Embryonic facial prominence (tissue), 1 donor: ENCODE measurements around the gene TMEM109.

ENCODE experiments used
- DNase-seq: peaks from one replicate; pipeline ENCODE4 v3.0.0-alpha.2; 2016; ENCODE audit errors: extremely low spot score

The TMEM109 gene

DNA sequence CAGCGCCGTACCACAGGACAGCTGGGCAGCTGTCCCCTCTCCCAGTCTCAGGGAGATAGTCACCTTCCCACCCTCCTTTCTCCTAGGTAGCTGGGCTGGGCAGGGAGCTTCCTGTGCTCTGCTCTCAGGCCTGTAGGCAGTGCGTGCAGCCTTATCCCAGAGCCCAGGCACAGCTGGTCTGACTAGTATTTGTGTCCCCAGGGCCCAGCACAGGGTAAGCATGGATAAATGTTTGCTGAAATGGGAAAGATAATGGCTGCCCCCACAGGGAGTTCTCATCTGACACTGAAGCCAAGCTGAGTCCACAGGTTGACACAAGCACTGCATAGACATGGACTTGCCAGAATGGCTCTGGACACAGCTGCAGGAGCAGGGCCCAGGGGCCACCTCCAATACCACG lies 28.3 kb downstream of the TMEM109 start:
- DNase-seq, result no peak

DNA sequence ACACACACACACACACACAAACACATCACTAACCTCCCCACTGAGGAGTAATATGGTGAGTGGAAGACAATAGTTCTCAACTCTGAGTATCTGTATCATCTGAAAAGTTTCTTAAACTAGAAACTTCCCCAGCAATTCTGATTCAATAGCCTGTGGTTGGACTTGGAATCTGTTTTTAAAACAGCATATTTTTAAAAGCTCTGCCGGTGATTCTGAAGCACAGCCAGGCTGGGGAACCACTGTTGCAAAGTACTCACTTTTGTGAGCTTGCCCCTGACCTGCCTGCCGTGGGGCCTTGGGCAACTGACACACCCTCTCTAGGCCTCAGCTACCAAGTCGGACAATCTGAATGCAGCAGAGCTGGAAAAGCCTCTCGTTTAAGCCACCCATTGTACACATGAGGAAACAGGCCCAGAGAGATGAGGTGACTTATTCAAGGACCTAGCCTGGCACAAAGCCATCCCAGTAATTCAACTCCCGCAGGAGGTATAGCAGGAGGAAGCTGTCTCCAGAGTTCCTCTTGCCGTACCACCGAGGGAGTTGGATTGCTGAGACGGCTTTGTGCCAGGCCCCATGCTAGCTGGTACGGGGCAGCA lies 29.1 kb downstream of the TMEM109 start:
- no peak for DNase-seq

DNA sequence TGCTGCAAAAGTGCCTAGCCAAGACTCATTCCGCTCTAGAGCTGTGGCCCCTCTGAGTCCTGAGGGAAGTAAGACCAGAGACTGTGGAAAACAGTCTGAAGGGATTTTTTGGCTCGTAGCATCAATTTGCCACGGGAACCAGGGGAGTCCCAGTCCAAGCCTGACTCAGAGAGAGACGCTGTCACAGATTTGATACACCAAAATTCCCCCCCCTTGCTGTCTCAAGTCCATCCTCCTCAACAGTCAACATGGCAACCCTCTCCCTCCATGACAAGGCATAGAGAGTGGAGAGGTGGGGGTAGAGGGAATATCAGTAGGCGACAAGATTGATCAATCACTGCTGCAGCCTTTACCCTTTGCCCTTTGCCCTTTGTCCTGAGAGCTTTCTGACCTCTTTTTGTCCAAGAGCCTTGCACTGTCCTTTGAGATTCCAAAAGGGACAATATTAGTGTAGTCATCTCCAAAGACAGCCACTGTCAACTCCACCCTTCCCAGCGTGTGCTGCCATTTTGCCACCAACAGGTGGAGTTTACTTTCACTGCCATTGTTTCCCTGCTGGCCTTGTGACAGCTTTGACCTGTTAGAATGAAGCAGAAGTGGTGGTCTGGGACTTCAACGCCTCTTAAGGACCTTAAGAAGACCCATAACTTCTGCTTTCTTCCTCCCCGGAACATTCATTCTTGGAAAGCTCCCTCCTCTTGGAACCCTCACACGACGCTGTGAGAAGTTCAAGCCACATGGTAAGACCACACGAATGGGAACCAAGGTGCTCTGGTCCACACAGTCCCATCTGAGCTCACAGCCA lies 30.7 kb downstream of the TMEM109 start:
- DNase-seq, result no peak

DNA sequence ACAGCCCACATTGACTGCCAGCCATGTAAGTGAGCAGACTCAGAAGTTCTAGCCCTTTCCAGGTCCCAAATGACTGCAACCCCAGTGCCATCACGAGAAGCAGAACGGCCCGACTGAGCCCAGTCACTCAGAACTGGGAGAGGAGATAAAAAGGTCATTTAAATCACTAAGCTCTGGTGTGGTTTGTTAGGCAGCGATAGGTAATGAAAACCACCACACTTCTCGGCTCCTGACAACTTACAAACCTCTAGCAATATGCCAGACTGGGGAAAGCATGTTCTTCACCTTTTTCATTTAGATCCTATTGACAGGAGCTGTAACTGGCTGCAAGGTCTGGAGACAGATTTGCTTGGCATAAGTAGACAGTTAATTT lies 31.3 kb downstream of the TMEM109 start:
- no peak for DNase-seq

DNA sequence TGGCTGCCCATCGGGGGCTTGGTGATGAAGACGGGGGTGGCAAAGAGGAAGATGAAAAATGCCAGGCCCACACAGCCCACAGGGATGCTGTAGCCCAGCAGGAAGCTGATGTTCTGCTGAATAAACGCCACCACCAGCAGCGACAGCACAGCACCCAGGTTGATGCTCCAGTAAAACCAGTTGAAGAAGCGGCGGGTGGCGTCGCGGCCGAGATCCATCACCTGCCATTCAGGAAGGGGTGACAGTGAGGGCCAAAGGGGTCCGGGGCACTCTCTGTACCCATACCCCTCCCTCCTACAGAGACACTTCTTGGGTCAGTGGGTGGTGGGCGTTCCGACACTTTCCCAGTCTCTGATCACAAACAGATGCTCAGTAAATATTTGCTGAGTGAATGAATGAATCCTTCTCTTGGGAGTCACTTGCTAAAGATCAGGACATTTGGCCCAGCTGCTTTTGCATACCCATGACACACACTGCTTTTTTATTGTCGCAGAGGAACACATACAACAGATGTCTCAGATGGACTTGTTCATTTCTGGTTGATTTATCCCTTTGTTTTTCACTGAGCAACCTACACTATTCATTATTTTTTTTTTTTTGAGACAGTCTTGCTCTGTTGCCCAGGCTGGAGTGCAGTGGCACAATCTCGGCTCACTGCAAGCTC lies 32.8 kb downstream of the TMEM109 start:
- no peak for DNase-seq

DNA sequence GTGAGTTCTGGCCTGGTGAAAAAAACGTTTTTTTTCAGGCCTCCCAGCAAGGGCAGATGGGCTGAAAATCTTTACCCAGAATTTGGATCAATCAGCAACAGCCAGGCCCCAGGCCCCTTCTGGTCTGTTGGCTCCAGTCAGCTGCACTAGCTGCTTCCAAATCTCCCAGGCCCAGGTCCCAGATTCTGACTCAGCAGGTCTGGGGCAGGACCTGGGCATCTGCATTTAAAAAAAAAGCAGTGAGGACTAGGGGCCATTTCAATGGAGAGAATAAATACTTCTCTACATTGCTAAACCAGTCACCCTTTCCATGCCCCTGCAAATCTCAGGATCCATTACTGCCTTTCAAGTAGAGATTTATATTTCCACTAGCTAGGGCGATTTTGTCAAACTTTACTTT lies 33.7 kb downstream of the TMEM109 start:
- DNase-seq, result no peak

DNA sequence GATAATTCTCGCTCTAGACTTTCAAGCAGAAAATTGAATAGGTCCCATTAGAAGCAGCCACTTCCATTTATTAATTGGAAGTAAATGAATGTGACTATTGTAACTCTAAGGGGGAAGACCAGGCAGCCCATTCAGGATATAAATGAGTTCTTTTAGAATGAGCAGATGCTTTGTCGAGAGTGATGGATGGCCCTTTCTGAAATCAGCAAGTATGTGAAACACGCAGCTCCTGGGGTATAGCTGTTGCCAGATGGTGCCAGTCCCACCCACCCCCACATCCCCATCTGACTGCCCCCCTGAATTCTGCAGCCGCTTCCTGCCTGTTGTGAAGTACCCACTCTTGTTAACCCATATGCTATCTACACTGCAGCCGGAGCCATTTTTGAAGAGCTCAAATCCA lies 34.3 kb downstream of the TMEM109 start:
- no peak for DNase-seq

DNA sequence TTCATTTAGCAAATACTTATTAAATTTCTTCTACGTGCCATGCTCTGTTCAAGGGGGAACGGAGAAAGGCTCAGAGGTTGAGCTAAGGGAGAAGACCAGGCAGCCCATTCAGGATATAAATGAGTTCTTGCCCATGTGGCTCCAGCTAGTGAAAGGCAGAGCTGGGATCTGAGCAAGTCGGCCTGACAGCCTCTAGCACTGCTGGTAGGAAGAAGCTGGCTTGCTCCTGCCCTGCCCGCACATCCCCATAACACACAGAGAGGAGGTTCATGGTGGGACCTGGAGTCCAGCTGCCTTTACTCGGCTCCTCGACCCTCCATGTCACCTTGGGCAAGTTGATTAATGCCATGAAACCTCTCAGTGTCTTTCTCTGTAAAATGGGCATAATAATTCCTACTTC lies 36.1 kb downstream of the TMEM109 start:
- DNase-seq, result no peak

DNA sequence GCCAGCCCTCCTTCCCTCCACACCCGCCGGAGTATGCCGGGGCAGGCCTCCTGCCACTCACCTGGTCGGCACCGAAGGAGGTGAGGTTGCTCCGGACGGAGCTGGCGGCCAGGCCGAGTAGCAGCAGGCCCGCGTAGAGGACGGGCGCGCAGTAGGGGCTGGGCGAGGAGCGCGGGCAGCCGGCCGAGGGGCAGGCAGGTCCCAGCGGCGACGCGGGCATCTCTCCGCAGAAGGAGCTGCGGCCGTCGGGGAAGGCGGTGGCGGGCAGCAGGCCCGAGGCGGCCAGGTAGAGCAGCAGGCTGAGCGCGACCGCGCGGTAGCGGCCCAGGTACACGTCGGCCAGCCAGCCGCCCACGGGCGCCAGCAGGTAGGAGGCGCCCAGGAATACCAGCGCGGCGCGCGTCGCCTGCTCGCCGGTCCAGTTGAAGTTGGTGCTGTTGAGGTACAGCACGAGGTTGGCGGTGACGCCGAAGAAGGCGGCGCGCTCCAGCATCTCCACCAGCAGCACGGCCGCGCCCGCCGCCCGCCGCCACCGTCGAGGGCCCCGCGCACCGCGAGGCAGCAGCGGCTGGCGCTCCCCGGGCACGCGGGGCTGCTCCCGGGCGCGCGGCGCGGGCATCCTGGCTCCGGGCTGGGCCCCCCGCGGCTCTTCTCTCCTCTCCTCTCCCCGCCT lies 37.1 kb downstream of the TMEM109 start:
- DNase-seq, result no peak

DNA sequence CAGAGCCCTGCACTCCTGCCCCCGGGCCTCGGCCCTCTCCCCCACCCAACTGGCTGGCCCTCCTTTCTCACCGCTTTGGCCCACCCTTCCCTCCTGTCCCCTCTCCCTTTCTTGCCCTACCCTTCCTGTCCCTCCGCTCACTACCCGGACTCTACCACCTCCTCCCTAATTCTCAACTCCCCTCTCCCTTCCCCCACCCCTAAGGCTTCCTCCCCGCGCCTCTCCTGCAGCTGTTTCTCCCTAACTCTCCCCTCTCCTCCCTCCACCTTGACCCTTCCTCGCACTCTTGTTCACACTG lies 37.6 kb downstream of the TMEM109 start:
- no peak for DNase-seq

DNA sequence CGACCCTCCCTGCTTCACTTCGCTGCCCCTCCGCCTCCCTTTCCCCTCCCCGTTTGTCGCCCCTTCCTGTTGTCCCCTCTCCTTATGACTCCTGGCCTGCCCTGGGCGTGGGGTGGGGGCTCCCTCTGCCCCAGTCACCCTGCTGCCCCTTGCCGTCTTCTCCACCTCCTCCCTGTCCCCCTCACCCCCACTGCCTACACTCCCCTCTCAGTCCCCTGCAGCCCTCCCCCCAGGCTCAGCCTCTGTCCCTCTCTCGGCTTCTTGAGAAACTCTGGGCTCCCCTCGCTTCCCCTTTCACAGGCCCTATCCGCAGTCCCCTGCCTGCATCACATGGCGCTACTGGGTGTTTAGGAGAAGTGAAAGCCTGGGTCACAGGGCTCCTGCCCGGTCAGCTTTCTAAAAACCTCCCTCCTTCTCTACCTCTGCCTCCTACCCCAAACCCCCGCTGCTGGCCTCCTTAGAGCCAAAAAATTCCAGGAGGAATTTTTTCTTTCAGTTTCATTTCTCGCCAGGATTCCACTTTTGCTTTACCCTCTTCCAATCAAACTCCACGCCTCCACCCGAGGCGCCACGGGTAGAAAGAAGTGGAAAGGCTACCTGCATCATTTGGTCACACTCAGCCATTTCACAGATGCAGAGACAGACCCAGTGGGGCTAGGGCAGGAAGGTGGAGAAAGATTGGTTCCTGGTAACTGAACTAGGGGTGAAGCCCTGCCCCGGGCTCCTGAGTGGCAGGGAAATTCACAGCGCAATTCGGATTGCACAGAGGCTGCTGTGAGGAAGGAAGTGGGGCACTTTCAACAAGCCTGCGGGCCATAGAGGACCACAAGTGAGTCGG lies 38.2 kb downstream of the TMEM109 start, which contains the start of gene SLC15A3:
TSS of gene SLC15A3 (minus strand) at position 273 of the 838 bp plus-strand sequence. CDS start 625 bp downstream, outside the sequence.
- no peak for DNase-seq

DNA sequence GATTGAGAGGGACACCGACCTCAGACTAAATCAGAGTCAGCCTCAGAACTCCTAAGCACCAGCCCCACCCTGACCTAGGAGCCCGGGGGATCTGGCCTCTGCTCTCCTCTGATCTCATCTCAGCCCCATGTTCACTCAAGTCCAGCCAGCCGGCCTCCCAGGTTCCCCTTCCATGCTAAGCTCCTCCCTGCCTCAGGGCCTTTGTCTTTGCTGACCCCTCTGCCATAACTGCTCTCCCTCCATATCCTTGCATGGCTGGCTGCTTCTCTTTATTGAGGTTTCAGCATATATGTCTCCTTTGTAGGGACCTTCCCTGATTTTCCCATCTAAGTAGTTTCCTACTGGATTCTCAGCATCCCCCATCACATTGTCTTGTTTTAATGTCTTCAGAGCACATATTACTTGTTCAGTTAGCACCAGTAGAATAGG lies 38.8 kb downstream of the TMEM109 start:
- no peak for DNase-seq

DNA sequence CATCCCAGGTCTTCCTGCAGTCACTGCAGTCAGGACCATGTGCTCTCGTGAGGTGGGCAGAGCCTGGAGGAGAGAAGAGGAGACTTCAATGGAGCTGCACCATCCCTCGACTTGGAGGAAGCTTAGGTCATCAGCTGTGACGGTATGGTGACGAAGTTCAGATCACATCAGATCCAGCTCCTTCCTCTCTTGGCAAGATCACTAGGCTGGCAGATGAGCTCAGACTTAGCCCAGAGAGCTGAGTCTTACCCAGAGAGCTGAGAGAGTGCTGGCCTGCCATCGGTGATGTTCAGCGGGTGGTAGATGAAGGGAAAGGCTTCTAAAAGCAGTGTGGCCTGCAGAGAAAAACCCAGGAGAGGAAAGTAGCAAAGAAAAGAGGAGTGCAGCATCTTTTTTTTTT lies 39.8 kb downstream of the TMEM109 start:
- DNase-seq, result no peak

DNA sequence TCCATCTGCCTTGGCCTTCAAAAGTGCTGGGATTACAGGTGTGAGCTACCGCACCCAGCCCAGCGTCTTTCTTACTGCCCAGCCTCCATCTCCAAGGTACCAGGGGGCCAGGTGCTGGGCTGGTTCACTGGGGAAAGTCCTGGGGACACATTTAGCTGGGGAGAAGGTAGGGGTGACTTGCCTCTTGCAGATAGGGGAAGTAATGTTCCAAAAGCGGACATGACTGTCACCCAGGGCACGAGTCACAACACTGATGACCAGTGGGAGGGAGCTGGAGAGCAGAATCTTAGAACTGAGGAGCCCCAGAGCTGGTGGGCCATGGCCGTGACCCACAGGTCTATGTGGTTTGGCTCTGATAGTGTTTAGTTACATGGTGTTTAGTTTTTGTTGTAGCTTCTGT lies 40.5 kb downstream of the TMEM109 start:
- no peak for DNase-seq

DNA sequence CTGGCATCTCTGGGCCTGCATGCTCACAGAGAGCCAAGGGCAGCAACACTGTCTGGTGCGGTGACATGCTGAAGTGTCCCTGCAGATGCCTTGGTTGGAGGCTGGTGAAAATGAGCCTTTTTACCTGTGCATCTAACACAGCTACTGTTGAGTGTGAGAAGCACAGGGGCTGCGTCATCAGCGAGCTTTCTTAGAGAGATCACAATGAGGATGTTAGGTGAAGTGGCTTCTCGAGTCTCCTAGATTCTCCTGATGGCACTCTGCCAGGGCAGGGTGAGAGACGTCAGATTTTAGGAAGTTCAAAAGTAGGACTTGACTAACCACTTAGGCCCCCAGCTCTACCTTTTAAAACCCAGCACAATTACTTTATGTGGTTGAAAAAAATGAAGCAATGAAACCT lies 41.6 kb downstream of the TMEM109 start:
- no peak for DNase-seq

DNA sequence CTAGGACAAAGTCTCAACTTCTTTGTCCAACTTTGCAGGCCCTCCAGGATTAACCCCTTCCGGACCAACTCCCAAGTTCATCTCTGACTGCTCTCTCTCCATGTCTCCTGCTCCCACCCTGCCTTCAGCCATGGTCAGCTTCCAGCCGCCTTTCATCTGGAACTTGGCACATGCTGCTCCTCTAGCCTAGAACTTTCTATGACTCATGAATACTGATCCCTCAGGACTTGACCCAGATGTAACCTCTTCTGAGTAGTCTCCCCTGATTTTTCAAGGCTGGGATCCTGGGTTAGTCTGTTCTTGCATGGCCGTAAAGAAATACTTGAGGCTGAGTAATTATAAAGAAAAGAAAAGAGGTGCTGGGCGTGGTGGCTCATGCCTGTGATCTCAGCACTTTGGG lies 43.2 kb downstream of the TMEM109 start:
- DNase-seq, result no peak

DNA sequence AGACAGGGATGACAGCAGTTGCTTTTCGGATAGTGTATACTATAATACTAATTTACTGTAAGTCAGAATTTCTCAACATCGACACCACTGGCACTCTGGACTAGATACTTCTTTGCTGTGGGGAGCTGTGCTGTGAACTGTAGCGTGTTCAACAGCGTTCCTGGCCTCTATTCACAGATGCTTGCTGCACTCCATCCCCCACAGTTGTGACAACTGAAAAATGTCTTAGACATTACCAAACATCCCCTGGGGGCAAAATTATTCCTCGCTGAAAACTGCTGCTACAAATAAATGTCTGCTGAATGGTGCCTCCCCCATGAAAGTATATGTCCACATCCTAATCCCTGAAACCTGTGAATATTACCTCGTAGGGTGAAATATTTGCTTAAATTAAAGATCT lies 45.5 kb downstream of the TMEM109 start:
- no peak for DNase-seq

DNA sequence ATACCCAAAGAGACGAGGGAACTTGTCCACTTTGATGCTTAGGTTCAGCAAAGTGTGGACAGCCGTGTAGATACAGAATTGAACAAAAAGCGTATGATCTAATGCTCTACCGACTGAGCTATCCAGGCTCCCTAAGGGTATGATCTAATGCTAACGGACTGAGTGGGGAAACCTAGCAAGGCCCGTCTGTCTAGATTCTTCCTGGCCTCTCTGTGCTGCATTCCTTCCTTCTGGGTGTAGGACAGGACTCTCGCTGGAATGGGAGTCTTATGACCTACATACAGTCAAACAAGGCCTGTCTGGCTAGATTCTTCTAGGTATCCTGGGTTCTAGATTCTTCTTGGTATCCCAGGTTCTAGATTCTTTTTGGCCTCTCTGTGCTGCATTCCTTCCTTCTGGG lies 46.4 kb downstream of the TMEM109 start:
- no peak for DNase-seq

DNA sequence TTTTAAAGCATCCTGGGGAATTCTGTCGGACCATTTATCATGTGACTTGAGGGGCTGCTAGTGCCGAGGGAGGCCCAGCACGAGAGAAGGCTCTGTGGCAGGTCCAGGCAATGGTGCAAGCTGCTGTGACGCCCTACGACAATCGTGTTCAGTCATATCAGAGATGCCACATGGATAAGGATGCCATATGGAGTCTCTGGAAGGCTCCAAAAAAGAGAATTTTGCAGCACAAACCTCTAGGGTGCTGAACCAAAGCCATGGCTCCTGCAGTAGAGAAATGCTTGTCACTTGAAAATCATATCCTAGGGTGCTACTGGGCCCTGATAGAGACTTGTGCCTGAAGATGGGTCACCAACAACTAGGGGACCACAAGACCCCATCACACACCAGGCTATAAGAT lies 50.8 kb downstream of the TMEM109 start:
- DNase-seq, result no peak

DNA sequence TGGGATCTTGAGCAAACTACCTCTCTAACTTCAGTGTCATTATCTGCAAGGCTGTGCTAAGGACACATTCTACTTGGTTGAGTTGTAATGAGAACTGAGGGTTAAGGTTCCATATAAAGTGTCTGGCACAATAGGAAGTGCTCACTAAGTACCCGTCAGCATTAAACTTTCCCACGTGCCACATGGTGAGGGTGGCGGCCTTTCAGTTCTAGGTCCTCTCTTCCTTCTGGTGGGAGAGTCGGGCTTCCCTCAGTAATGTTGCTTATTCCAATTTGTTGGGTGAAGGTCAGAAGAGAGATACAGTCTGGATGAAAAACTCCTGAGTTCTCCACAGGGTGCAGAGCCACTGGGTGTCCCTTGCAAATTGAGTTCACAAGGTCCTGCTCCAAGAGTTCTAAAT lies 52.9 kb downstream of the TMEM109 start:
- no peak for DNase-seq

DNA sequence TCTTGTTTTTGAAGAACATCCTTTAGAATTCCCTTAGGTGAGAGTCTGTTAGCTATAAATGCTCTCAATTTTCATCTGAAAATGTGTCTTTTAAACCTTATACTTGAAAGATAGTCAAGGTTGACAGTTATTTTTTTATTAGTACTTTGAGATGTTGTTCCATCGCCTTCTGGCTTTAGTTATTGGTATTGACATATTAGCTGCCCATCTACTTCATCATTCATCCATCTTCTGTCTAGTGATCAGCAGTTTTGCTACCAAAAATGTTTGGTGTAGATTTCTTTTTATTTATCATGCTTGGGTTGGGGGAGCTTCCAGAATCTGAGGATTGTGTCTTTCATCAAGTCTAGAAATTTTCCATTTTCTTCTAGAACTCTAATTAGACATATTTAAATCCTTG lies 54.3 kb downstream of the TMEM109 start:
- DNase-seq, result no peak

DNA sequence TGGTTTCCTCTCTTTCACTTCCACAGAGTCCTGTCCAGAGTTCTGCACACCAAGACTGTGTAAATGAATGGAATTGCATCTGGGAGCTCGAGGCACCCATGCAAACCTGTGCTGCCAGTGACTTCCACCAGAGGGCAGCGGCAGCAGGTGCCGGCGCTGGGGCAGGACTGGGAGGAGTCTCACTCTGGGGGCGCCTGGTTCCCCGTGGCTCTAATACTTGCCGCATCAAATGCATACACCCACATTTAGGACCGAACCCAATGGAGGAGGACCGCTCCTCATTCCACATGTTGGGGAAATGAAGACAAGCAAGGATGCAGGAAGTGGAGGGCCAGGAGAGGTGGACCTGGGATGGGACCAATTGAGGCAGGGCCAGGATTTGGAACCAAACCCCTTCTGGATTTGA lies 56.4 kb downstream of the TMEM109 start:
- DNase-seq, result no peak
